Stimulated activated CD4-positive, alpha-beta T cell treated with anti-CD3 and anti-CD28 coated beads, Interleukin-2, amount 100 ng/mL, for 4 hours (primary cell): ENCODE measurements around the gene KNG1.
"Not testable (repeated sequence)": the region's sequence is repeated elsewhere in the genome, so short reads cannot be mapped to it uniquely, and the experiment has no call there.

Experiments used
- DNase-seq: peaks from one replicate; pipeline ENCODE4 v3.0.0-alpha.2; 2020; ENCODE audit warnings: low read depth

KNG1 gene

DNA sequence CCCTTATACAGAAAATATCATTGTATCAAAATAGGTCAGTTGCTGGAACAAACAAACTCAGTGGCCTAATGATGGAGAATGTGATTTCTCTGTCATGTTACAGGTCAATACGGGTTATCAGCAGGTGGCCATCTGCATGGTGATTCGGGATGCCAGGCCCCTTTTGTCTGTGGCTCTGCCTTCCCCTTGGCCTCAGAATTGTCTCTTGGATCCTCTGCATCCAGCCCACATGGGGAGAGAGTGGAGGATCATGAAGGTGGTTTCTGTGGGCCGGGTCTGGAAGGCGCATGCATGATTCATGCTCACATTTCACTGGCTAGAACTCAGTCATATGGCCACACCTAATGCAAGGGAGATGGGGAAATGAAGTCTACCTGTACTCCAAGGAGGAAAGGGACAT, 6.5 kb upstream of the KNG1 start:
- not testable (repeated sequence) for DNase-seq

DNA sequence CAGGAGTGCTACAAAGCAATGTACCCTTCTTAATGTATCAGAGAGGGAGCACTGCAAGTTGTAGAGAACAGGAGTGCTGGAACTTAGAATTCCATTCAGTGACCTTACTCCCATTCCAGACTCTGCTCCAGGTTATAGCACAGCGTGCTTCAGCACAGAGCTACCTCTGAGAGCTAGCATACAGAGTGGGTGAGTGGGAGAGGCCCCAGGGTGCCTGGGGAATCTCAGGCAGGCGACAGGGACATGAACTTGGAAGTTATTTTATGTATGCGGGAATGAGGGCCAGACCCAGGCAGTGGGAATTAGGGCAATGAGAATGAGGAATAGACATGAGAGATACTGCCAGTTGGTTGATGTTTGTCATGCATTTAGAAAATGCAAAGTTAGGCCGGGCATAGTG, 3.7 kb upstream of the KNG1 start:
- DNase-seq, result no peak

DNA sequence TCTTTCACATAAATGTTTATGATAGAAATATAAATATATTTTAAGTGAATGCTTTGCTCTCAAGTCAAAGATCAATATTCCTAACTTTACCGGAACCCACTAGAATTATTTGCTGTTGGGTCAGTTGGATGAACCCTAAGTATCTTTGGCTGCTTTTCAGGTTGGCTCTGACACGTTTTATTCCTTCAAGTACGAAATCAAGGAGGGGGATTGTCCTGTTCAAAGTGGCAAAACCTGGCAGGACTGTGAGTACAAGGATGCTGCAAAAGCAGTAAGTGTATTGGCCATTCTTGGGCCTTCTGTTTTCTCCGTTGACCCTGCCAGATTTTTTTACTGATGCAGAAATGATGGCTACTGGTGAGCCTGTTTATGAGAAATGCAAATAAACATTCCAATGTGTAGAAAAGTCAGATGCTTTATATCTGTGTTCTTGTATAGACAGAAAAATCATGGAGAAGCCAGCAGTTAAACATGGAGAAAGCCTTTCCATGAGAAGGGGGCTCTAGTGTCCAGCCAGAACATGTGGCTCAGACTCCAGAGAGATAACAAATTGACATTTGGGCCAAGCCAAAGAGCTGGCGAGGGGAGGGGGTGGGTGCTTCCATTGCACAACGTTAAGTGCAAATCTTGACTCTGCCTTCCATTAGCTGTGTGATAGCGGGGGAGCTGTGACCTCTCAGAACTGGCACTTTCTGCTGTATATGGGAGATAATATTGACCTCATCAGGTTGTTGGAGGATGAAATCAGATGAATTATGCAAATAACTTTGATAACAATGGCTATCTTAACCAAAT, 3.0 kb downstream of the KNG1 start:
- no peak for DNase-seq

DNA sequence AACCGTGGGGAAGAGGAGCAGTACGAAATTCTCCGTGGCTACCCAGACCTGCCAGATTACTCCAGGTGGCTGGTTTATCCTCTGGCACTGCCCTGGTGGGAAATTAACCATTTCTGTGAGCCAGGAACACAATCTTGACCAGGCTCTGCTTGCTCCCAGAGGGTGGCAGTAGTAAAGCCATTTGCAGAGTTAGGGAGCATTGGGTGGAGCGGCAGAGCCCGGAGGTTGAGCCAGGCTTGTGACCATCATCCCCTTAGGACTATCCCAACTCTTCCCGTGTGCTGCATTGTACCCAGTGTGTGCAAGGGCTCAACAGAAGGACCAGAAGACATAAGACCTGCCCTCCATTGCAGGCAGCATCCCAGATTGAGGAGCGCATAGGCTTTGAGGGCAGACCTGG, 5.3 kb downstream of the KNG1 start:
- no peak for DNase-seq

DNA sequence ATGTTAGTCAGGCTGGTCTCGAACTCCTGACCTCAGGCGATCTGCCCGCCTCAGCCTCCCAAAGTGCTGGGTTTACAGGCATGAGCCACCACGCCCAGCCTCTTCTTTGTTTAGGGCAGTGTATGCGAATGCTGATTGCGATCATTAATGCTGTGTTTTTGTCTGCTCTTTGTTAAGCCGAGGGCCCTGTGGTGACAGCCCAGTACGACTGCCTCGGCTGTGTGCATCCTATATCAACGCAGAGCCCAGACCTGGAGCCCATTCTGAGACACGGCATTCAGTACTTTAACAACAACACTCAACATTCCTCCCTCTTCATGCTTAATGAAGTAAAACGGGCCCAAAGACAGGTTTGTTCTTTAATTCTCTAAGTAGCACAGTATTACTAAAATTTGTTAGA, 7.8 kb downstream of the KNG1 start:
- no peak for DNase-seq

DNA sequence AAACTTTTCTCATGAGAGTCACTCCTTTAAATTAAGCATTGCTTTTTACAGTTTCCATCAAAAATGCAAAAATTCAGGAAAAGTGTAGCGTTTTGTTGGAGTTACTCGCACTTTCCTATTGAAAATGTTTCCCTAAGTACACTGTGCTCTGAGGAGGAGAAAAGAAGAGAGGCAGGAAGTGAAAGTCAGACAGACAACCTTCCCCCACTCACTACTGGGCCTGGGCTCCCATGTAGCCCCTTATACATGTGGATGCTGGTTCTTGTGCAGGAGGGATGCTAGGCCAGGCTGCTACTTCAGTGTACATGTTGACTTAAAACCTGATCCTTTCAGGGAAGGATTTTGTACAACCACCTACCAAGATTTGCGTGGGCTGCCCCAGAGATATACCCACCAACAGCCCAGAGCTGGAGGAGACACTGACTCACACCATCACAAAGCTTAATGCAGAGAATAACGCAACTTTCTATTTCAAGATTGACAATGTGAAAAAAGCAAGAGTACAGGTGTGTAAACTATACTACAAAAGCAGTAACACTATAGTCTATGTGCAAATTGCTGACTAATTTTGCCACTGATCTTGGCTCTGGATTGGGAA, 15.1 kb downstream of the KNG1 start:
- no peak for DNase-seq

DNA sequence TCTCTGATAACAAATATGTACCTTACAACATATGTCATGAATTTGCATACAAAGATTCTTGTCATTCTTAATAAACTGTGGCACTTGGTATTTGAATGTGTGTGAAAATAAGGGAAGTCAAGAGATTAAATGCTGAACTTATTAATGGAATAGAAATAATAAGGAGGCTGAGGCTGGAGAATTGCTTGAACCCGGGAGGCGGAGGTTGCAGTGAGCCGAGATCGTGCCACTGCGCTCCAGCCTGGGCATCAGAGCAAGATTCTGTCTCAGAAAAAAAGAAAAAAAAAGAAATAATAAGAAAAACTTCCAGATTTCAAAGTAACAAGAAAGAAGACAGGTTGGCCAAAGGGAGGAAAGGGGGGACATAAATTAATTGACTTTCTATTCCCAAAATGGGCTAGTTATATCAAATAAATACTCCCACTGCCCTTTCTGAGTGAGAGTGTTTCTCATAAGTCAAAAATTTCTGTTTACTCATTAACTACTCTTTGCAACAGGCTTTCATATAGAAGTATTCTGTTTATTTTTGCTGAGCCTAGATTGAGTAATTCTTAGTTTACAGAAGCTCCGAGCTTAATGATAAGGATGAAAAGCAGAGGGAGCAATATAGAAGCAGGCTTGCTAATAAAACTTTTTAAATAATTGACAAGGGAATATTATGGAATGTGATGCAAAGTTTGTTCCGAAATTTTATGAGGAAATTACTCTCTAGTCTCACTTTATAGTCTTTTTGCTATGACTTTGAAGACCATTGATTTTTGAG, 25.6 kb downstream of the KNG1 start:
- no peak for DNase-seq

DNA sequence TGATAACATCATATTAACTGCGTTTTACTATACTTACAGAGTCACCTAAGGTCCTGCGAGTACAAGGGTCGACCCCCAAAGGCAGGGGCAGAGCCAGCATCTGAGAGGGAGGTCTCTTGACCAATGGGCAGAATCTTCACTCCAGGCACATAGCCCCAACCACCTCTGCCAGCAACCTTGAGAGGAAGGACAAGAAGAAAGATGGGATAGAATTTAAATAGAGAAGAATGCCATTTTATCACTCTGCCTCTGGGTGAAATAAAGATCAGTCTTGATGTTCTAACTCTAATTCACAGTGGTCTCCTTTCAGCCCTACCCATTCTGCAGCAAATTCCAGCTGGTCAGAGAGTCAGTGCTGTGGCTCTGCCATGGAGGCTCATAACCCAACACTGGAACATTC, 26.5 kb downstream of the KNG1 start:
- no peak for DNase-seq

DNA sequence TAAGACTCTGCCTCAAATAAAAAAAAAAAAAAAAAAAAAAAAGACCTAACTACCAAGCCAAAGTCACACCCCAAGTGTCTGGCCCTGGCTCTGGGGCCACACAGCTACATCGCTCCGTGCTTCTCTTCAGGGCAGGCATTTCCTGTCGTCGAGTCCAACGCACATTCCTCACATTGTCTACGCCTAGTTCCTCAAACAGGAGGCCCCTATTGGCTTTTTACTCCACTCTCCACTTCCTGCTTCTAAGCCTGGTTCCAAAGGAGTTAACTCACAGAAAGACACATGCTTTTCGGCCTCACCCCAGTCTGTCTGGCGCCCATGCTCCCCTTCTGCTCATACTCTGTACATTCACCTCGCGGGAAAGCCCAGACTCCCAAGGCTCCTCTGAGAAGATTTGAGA, 28.8 kb downstream of the KNG1 start:
- no peak for DNase-seq

DNA sequence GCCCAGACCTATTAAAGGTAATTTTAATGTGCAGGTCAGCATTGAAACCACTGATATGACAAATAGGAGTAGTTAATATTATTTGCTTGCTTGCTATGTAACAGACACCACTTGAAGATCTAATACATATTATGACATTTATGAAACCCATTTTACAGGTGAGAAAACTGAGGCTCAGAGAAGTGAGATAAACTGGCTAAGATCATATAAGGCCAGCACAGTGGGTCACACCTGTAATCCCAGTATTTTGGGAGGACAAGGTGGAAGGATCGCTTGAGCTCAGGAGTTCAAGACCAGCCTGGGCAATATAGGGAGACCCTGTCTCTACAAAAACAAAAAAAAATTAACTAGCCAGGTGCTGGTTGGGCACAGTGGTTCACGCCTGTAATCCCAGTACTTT, 33.2 kb downstream of the KNG1 start:
- DNase-seq, result no peak

DNA sequence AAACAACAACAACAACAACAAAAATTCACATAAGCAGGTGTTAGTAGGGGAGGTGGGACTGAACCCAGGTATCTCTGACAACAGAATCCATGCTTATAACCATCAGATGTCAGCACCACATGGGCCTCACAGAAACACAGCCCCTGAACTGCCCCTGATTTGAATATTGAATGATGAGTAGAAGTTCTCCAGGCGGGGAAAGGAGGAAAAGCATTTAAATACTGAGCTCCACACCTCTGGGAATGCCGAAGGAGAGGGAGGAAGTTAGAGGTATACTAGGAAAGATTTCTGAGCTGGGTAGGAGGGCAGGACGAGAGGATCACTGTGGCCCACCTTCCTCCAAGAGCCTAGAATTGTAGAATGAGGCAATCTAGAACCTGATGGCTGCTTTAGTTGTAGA, 34.3 kb downstream of the KNG1 start:
- no peak for DNase-seq

DNA sequence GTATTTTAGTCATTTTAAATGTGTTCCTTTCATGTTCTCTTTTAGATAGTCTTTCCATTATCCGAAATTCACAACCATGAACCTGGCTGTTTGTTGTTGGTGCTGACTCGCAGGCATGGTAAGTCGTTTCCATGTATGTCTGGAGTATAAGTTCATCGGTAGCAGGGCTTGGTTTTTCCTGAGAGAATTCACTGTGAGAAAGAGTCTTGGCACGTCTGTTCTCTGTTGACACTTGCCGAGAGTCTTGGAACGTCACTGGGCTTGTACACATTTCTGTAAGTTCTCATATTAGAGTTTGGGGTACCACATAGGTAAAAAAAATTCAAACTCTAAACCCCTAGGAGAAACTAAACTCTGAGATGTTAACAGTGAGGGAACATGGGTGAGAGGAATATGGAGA, 36.8 kb downstream of the KNG1 start:
- no peak for DNase-seq

DNA sequence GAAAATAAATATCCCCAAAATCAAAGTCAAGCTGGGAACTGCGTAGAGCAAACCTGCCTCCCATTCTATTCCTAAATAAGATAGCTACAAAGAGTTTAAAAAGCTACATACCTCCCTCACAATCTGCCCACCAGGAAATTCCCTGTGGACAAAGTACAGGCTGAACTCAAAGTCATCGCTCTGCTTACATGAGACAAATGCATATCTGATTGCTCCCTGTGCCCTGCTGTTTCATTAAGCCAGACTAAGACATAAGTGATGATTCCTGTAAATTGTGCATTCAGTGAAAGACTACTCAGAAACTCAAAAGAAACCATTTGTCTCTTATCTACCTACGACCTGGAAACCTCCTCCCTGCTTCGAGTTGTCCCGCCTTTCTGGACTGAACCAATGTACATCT, 37.7 kb downstream of the KNG1 start:
- DNase-seq, result no peak

DNA sequence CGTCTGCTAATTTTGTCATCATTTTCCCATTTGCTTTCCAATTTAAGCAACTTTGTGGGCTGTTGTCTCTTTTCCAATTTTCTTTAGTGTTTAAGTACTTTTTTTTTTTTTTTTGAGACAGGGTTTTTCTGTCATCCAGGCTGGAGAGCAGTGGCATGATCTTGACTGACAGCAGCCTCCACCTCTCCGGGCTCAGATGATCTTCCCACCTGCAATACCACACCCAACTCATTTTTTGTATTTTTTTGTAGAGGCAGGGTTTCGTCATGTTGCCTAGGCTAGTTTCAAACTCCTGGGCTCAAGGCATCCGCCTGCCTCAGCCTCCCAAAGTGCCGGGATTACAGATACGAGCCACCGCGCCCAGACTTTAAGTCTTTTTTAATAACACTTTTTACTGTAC, 40.1 kb downstream of the KNG1 start:
- no peak for DNase-seq

DNA sequence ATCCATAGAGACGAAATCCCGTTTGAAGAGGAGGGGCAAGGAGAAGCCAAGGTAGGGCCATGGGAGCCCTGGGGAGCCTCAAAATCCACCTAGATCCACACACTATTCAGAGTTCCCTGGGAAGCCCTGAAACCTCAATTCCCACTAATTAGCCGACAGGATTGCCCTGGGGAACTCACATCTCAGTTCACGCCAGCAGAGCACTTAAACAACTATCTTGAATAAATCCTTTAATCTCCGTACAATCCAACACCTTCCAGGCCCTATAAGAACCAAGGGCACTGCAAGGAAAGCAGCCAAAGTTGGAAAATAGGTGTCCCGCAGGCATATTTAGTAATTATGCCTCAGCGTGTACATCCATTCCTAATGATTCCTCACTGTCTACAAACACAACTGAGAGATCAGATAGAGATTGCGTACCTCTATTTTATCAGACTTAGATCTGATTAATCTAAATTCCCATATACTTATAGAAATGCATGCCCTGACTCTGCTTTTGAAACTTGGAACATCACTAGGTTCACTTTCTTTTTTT, 40.6 kb downstream of the KNG1 start:
- no peak for DNase-seq

DNA sequence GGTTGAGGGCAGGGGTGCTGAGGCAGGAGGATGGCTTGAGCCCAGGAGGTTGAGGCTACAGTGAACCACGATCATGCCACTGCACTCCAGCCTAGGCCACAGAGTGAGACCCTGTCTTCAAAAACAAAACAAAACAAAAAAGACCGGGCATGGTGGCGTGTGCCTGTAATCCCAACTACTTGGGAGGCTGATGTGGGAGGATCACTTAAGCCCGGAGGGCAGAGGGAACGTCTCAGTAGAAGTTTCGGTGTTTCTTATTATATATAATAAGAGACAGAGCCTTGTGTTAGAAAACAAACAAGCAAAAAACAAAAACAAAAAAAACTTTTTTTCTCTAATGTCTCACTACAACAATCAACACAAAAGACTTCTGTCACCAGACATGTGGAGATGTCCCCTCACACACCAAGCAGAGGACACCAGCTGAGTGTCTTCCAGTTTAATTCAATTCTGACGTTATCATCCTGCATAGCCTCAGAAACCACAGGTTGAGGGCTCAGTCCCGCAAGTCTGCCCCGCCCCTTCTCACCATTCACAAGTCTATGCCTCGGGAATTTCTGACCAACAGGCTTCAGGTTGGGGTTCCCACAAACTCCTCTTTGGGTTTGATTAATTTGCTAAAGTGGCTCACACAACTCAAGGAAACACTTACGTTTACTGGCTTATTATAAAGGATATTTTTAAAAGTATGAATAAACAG, 42.2 kb downstream of the KNG1 start:
- DNase-seq, result no peak

DNA sequence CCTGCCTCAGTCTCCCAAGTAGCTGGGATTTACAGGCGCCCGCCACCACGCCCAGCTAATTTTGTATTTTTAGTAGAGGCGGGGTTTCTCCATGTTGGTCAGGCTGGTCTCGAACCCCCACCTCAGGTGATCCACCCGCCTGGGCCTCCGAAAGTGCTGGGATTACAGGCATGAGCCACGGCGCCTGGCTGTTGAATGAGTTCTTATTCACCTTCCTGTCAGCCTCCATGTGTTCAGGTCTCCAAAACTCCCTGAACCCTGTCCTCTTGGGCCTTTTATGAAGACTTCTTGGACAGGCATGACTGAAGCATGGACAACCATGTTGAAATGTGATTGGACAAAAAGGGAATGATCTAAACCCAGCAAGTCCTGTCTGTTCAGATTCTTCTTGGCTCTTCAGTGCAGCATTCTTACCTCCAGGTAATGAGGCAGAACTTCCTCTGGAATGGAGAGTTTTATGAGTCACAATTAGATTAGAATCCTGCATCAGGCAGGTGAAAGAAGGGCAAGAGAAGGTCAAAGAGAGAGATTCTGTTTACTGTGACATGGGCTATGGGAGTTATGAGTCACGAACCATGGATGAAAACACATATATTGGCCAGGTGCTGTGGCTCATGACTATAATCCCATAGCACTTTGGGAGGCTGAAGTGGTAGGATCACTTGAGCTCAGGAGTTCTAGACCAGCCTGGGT, 43.1 kb downstream of the KNG1 start:
- DNase-seq, result no peak

DNA sequence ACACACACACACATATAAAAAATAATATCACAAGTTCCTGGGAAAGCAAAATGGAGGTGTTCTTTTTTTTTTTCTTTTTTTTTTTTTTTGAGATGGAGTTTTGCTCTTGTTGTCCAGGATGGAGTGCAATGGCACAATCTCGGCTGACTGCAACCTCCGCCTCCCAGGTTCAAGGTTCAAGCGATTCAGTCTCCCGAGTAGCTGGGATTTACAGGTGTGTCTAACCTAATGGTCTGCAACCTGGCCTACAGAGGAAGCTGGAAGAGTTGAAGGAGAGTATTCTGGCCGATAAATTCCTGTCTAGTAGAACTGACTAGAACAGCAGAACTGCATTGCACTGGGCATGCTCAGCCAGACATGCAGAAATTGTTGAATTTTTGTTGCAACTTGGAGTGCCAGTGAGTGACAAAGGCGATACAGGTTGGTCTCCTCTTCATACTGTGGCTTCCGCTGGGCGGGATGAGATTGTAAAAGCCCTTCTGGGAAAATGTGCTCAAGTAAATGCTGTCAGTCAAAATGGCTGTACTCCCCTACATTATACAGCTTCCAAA, 43.8 kb downstream of the KNG1 start:
- DNase-seq, result no peak

DNA sequence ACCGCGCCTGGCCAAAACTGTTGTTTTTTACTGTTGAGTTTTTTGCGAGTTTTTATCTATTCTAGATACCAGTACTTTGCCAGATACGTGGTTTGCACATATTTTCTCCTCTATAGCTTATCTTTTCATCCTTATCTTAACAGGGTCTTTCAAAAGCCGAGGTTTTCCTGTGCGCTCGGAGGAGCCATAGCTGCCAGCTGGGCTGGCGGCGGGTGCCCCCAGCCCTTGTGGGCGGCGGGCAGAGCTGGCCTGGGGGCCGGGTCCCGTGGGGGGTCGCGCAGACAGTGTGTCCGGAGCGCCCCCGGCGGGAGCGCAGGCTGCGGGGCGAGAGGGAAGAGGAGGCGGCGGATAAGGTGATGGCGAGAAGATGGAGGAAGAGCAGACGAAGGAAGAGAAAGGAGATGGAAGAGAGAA, 55.1 kb downstream of the KNG1 start:
- DNase-seq, result no peak

DNA sequence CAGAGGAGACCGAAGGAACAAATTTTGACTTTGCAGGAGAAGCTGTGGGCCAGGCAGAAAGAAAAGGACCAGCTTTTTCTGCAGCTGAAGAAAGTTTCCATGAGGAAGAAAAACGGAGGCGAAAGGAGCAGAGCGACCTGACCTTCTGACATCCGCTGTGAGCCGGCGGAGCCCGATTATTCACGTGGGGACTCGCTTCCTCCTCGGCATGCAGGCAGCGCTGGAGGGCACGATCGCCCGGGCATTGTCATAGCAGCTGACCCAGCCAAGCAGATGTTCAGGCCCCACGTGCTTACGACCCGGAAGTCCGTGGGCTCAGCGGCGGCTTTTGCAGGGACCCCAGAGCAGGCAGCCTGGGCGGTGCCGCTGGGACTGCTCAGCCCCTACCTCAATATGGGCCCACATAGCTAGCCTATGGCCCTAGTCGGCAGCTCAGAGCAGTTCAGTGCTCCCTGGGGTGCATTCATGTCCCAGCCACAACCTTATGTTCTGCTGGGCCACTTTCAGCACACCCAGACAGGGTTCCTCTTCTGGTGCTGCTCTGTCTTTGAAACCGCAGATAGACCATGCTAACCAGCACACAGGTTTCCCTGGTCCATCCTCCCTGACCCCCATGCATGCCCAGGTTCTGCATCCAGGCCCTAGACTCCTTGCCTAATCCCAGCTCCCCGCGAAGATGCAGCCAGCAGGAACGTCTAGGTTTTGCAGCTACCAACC, 55.7 kb downstream of the KNG1 start:
- peak; percentile 47 for DNase-seq

DNA sequence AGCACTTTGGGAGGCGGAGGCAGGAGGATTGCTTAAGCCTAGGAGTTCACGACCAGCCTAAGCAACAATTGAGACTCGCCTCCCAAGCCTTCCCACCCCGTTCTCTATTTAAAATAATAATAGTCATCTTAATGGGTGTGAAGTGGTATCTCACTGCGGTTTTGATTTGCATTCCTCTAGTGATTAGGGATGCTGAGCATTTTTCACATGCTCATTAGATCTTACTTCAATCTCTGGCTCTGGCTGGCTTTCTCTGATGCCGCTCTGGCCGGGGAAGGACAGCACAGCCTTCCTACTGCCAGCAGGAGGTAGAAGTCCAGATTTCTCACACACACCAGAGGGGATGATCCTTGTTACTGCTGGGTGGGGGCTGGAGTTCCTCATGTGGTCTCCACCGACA, 58.8 kb downstream of the KNG1 start:
- DNase-seq, result no peak
